DOHH2 (cell line): ENCODE data around the gene SPATA13.

Experiments used
- EZH2phosphoT487 ChIP-seq: fragments of 200-600 bp; sonication (generic); IDR thresholded peaks from 2 replicates; pipeline ENCODE4 v1.6.1; 2017; ENCODE audit warnings: borderline replicate concordance, mild to moderate bottlenecking, antibody characterized with exemption, low read length, moderate library complexity, mixed read lengths
- TF ChIP-seq, protein P1 (sequence below): fragments of 200-600 bp; sonication (generic); IDR thresholded peaks from one replicate; pipeline ENCODE4 v1.5.1; 2014; ENCODE audit warnings: antibody characterized with exemption, mild to moderate bottlenecking, low read depth, low read length; ENCODE audit not compliant: poor library complexity, severe bottlenecking

DNA sequence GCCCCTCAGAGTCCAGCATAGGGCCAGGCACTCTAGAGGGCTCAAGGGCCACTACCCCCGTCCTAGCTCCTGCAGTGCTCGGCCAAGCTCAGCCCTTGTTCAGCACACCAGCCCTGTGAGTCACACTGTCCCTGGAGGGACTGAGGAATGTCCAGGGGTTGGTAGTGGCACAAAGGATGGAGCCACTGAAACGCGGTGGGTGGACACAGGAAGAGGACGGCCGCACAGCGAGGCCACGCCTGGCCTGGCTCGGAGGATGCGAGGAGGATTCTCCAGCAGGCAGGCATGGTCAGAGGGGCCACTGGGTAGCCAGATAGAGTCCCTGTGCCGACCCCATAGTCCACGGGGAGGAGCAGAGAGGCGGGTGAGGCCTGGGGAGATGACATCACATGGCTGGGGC is 194.6 kb downstream of the SPATA13 start:
- TF ChIP-seq, protein P1, sequence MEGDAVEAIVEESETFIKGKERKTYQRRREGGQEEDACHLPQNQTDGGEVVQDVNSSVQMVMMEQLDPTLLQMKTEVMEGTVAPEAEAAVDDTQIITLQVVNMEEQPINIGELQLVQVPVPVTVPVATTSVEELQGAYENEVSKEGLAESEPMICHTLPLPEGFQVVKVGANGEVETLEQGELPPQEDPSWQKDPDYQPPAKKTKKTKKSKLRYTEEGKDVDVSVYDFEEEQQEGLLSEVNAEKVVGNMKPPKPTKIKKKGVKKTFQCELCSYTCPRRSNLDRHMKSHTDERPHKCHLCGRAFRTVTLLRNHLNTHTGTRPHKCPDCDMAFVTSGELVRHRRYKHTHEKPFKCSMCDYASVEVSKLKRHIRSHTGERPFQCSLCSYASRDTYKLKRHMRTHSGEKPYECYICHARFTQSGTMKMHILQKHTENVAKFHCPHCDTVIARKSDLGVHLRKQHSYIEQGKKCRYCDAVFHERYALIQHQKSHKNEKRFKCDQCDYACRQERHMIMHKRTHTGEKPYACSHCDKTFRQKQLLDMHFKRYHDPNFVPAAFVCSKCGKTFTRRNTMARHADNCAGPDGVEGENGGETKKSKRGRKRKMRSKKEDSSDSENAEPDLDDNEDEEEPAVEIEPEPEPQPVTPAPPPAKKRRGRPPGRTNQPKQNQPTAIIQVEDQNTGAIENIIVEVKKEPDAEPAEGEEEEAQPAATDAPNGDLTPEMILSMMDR = no peak
- TF ChIP-seq EZH2phosphoT487 = no peak
